ENCODE results near the gene SPOCK3. TPM values are rescaled to one million over a fixed set of nuclear protein-coding genes. Genes with fewer than 3 reads are reported as not detected.

Gene SPOCK3
- total and polyA plus RNA-seq, 7 donors: 0.39 to 3.9 (median 1.4) TPM; not detected in 2

DNA sequence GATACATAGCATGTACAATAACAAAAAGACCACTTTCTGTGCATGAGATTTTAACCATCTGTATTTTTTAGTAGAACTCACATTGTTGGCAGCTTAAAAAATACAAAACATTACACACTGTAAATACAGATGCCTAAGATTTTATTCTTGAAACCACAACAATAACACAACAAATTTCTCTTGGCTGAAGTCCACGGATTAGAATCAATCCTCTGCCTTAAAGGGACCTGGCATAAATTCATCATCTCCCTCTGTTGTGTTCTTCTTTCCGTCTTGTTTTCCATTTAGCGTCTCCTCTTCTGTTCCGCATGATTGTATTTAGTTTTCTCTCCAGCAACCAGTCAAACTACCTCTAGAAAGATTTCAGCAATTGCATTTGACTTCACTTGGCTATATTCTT lies 231.0 kb downstream of the SPOCK3 start:
- Histone ChIP-seq H3K4me1 (no peaks in the 10 kb centered on the region), H3K36me3 (no peaks in the 10 kb centered on the region), H3K4me3 (no peak overlapping the region), H3K9me3 (no peaks in the 10 kb centered on the region), H3K27ac (no peak overlapping the region), H3K27me3 (no peaks in the 10 kb centered on the region)
- DNase-seq: no peak
- 69 to 77% methylated on average over 4 of the region's 4 CpGs for WGBS, 2 donors
- intact Hi-C loops (cut with DNase I): no loop called here
- TF ChIP-seq POLR2AphosphoS5 (IDR thresholded peaks at IDR 0.05) (no peak), EP300 (IDR thresholded peaks at IDR 0.05) (no peak), POLR2A (IDR thresholded peaks at IDR 0.05) (no peak)
- TF ChIP-seq, protein P1, sequence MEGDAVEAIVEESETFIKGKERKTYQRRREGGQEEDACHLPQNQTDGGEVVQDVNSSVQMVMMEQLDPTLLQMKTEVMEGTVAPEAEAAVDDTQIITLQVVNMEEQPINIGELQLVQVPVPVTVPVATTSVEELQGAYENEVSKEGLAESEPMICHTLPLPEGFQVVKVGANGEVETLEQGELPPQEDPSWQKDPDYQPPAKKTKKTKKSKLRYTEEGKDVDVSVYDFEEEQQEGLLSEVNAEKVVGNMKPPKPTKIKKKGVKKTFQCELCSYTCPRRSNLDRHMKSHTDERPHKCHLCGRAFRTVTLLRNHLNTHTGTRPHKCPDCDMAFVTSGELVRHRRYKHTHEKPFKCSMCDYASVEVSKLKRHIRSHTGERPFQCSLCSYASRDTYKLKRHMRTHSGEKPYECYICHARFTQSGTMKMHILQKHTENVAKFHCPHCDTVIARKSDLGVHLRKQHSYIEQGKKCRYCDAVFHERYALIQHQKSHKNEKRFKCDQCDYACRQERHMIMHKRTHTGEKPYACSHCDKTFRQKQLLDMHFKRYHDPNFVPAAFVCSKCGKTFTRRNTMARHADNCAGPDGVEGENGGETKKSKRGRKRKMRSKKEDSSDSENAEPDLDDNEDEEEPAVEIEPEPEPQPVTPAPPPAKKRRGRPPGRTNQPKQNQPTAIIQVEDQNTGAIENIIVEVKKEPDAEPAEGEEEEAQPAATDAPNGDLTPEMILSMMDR (IDR thresholded peaks at IDR 0.05): no peak

DNA sequence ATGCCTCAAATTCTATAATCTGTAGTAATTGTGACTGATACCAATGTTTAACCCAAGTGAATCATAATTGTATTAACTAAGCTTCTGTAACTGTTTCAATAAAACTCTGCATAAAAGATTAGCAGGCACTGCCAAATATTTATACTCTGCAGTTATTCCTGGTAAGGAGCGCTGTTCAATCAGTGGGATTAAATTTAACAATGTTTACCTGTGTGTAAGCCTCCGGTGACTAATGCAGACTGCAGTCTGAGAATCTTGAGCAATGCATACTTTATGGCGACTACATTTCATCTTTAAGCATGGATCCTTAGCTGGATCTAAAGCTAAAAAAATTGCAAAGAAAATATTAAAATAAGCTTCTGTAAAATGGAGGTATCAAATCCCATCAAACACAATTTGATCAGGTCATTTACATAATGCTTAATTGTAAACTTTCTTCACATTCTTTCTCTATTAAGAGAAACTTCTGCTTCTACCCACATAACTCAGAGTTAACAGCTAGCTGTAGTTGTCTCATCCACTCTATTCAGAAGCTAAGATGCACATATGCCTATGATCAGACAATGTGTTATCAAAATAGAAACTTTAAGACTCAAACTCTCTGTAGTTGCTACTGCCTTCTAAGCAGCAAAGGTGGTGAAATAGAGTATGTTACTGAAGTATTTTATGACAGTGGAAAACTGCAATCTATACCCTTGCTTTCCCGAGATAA lies 234.0 kb downstream of the SPOCK3 start:
- TF ChIP-seq EP300 (IDR thresholded peaks at IDR 0.05) (no peak), POLR2AphosphoS5 (IDR thresholded peaks at IDR 0.05) (no peak), POLR2A (IDR thresholded peaks at IDR 0.05) (no peak)
- TF ChIP-seq, protein P1 (IDR thresholded peaks at IDR 0.05): no peak
- DNase-seq: no peak
- no peaks in the 10 kb centered on the region for H3K9me3 ChIP-seq
- no peak overlapping the region for H3K27ac ChIP-seq
- no peaks in the 10 kb centered on the region for H3K4me1 ChIP-seq
- no peaks in the 10 kb centered on the region for H3K36me3 ChIP-seq
- no peak overlapping the region for H3K4me3 ChIP-seq
- intact Hi-C loops (cut with DNase I): no loop called here
- WGBS, 2 donors: 10 to 61% methylated on average over 4 of the region's 4 CpGs
- H3K27me3 ChIP-seq: no peaks in the 10 kb centered on the region

DNA sequence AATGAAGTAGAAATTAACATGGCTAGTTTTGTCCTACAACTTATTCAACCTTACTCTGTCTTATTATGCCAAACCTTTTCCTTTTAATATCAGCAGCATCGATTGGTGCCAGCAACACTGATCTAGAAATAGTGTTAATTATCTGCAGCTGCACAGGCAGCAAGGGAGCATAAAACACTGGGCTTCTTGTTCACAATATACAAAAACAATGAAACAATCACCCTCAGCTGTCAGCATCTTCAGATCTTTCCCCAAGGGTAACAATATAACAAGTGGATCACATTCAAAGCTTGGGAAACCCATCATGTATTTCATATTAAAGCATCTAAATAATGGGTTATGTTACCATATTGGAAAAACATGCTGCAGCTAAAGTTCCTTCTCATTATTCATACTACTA lies 238.1 kb downstream of the SPOCK3 start:
- no peak for DNase-seq
- intact Hi-C loops (cut with DNase I): no loop called here
- TF ChIP-seq POLR2A (IDR thresholded peaks at IDR 0.05) (no peak), EP300 (IDR thresholded peaks at IDR 0.05) (no peak), POLR2AphosphoS5 (IDR thresholded peaks at IDR 0.05) (no peak)
- TF ChIP-seq, protein P1 (IDR thresholded peaks at IDR 0.05): no peak
- Histone ChIP-seq H3K9me3 (no peaks in the 10 kb centered on the region), H3K36me3 (no peaks in the 10 kb centered on the region), H3K4me3 (no peak overlapping the region), H3K27me3 (no peaks in the 10 kb centered on the region), H3K27ac (no peak overlapping the region), H3K4me1 (no peaks in the 10 kb centered on the region)
- WGBS, 2 donors: 75 to 88% methylated on average over 1 of the region's 1 CpG

DNA sequence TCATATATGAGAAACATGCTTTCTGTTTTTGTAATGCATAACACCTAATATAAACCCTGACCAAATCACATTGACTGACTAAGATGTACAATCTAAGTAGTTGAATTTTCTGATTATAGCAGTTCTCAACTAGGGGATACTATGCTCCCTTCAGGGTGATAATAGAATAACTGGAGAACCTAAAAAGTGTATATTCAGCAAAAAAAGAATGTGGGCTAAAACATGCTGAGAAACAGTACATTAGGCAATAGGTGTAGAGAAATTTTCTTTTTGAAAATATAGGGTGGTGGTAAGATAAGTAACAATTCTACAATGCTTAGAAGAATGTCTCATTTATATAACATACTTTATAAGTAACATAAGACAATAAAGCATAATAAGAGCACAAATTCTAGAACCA lies 239.6 kb downstream of the SPOCK3 start:
- no peak for DNase-seq
- no peak overlapping the region for H3K27ac ChIP-seq
- TF ChIP-seq POLR2AphosphoS5 (IDR thresholded peaks at IDR 0.05): no peak
- TF ChIP-seq, protein P1 (IDR thresholded peaks at IDR 0.05): no peak
- no peaks in the 10 kb centered on the region for H3K4me1 ChIP-seq
- H3K9me3 ChIP-seq: no peaks in the 10 kb centered on the region
- no peaks in the 10 kb centered on the region for H3K36me3 ChIP-seq
- H3K4me3 ChIP-seq: no peak overlapping the region
- intact Hi-C loops (cut with DNase I): no loop called here
- no peaks in the 10 kb centered on the region for H3K27me3 ChIP-seq

DNA sequence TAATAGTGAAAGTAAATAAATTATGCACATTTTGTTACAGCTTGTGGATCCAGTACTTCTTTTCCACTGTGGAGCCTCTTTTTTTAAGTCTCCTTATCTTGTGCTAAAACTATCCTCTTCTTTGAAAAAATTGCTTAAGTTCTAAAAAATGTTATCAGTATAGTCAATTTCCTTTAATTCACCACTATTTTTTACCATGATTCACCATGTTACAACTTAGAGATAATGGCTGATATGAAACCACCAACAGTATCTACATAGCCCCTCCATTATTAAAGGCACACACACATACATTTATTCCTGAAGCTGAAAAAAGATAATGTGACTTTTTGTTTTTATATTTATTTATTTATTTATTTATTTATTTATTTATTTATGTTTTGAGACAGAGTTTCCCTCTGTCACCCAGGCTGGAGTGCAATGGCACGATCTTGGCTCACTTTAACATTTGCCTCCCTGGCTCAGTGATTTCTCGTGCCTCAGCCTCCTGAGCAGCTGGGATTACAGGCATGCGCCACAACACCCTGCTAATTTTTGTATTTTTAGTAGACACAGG lies 243.2 kb downstream of the SPOCK3 start:
- no peaks in the 10 kb centered on the region for H3K27me3 ChIP-seq
- H3K4me1 ChIP-seq: no peaks in the 10 kb centered on the region
- TF ChIP-seq EP300 (IDR thresholded peaks at IDR 0.05) (no peak), POLR2A (IDR thresholded peaks at IDR 0.05) (no peak), POLR2AphosphoS5 (IDR thresholded peaks at IDR 0.05) (no peak)
- TF ChIP-seq, protein P1 (IDR thresholded peaks at IDR 0.05): no peak
- no peak overlapping the region for H3K27ac ChIP-seq
- no peaks in the 10 kb centered on the region for H3K9me3 ChIP-seq
- no peak for DNase-seq
- H3K36me3 ChIP-seq: no peaks in the 10 kb centered on the region
- WGBS, 2 donors: 90 to 91% methylated on average over 3 of the region's 3 CpGs
- no peak overlapping the region for H3K4me3 ChIP-seq
- intact Hi-C loops (cut with DNase I): no loop called here

Measured in sigmoid colon (tissue), 7 donors.